ENCODE measurements around the gene CASKIN1. TPM values are rescaled to one million over a fixed set of nuclear protein-coding genes. Genes with fewer than 3 reads are reported as not detected.
"Not testable (repeated sequence)": the region's sequence is repeated elsewhere in the genome, so short reads cannot be mapped to it uniquely, and the experiment has no call there.

The CASKIN1 gene
- polyA plus RNA-seq, 2 of the 4 experiments (the other 2 are of a cell fraction): 0.27 to 0.87 TPM

GRCh38 chr16:2135770-2136490 lies 60.5 kb downstream of the CASKIN1 start, which contains the start of gene PKD1:
PKD1 (minus strand) TSS chr16:2135898; CDS start chr16:2135689, 209 bp downstream.
- 1% methylated on average over 19 of the region's 81 CpGs for WGBS (ENCODE audit: missing lambda C conversion rate)
- peak within 1 kb of the TSS; percentile 74 for H3K4me3 ChIP-seq
- TF ChIP-seq BHLHE40 (IDR thresholded peaks at IDR 0.05; ENCODE audit: low read depth, low read length) (0 out of 2 replicates have a peak, but pooled peaks have one; percentile 6), JUN (IDR thresholded peaks at IDR 0.05) (peak in 1 of 2 experiments; percentile 53; a peak in 1 of 5 replicates), E2F6 (IDR thresholded peaks at IDR 0.05; ENCODE audit: borderline replicate concordance, low read depth) (peak; percentile 41; the same call in 1 of the 2 replicates), POLR2A (IDR thresholded peaks at IDR 0.05; ENCODE audit: low read length) (peak; percentile 47)
- DNase-seq (ENCODE audit: low read depth in 1 of 2, low spot score in 1 of 2) (peak; percentile 48 to 94), ATAC-seq (peak; percentile 91)
- H3K4me1 ChIP-seq, FAIRE-seq, H3K9me3 ChIP-seq: not testable (repeated sequence)
- ChIA-PET CTCF (interaction anchor here (1.9 to 6.7 kb wide), 2 partner anchors 111 to 131 kb away, joined by 7 to 117 read pairs; partner anchors contain the start of gene NHERF2), POLR2A (interaction anchor here (0.8 to 1.3 kb wide), 3 partner anchors 12 to 19 kb away, joined by 4 to 11 read pairs (median 4); partner anchors contain the start of gene TRAF7)
- H3K4me2 ChIP-seq: peak within 1 kb of the TSS; percentile 77
- H3K27ac ChIP-seq: peak within 1 kb of the TSS; percentile 82 to 96

GRCh38 chr16:2135071-2135470 lies 61.3 kb downstream of the CASKIN1 start:
- CTCF ChIA-PET; DNase-seq (ENCODE audit: low read depth in 1 of 2, low spot score in 1 of 2); POLR2A ChIA-PET; H3K4me1 ChIP-seq; H3K9me3 ChIP-seq; ATAC-seq; FAIRE-seq: not testable (repeated sequence)
- Histone ChIP-seq H3K27ac (peak overlapping the region; percentile 82 to 96), H3K4me3 (peak overlapping the region; percentile 74), H3K4me2 (peak overlapping the region; percentile 67)
- 2% methylated on average over 6 of the region's 42 CpGs for WGBS (ENCODE audit: missing lambda C conversion rate)

GRCh38 chr16:2133797-2134196 lies 62.6 kb downstream of the CASKIN1 start:
- POLR2A ChIA-PET; FAIRE-seq; H3K9me3 ChIP-seq; CTCF ChIA-PET; H3K4me1 ChIP-seq; H3K4me3 ChIP-seq; DNase-seq (ENCODE audit: low read depth in 1 of 2, low spot score in 1 of 2); ATAC-seq: not testable (repeated sequence)
- no CpG with 5 or more reads among the region's 12 CpGs for WGBS (ENCODE audit: missing lambda C conversion rate)
- peak overlapping the region; percentile 44; the same call in 2 of the 3 replicates for H3K4me2 ChIP-seq
- peak overlapping the region in 1 of 2 experiments; percentile 60; a peak in 1 of 6 replicates for H3K27ac ChIP-seq

GRCh38 chr16:2129890-2130447 lies 66.4 kb downstream of the CASKIN1 start:
- peaks cover 15% of the 10 kb centered on the region for H3K4me1 ChIP-seq
- ATAC-seq; H3K4me2 ChIP-seq; CTCF ChIA-PET; DNase-seq (ENCODE audit: low read depth in 1 of 2, low spot score in 1 of 2); H3K27ac ChIP-seq; POLR2A ChIA-PET; H3K9me3 ChIP-seq; FAIRE-seq; H3K4me3 ChIP-seq: not testable (repeated sequence)
- 91% methylated on average over 22 of the region's 22 CpGs for WGBS (ENCODE audit: missing lambda C conversion rate)

- CTCF ChIA-PET: interaction anchor here (1.1 kb wide), 1 partner anchor 23 kb away, joined by 3 read pairs; no protein-coding TSS in a partner anchor
- FAIRE-seq; DNase-seq (ENCODE audit: low read depth in 1 of 2, low spot score in 1 of 2); H3K9me3 ChIP-seq; H3K4me3 ChIP-seq; POLR2A ChIA-PET: not testable (repeated sequence)
- H3K4me2 ChIP-seq: peak overlapping the region; percentile 87
- peaks cover 18% of the 10 kb centered on the region for H3K4me1 ChIP-seq
- H3K27ac ChIP-seq: peak overlapping the region in 1 of 2 experiments; percentile 98; a peak in 3 of 6 replicates
- peak in 1 of 2 experiments; percentile 6; a peak in 1 of 6 replicates for ATAC-seq
- 70% methylated on average over 10 of the region's 11 CpGs for WGBS (ENCODE audit: missing lambda C conversion rate)
Measured at GRCh38 chr16:2129251-2129650, 67.2 kb downstream of the CASKIN1 start.

- H3K9me3 ChIP-seq, H3K4me3 ChIP-seq, POLR2A ChIA-PET, FAIRE-seq: not testable (repeated sequence)
- Histone ChIP-seq H3K27ac (peak overlapping the region; percentile 38 to 69; a peak in 4 of 6 replicates), H3K4me1 (peaks cover 18% of the 10 kb centered on the region), H3K4me2 (peak overlapping the region; percentile 59; the same call in 2 of the 3 replicates)
- CTCF ChIA-PET: interaction anchor here (1.7 kb wide), 1 partner anchor 12 kb away, joined by 9 read pairs; no protein-coding TSS in a partner anchor
- ATAC-seq (peak; percentile 42 to 59; a peak in 5 of 6 replicates), DNase-seq (ENCODE audit: low read depth in 1 of 2, low spot score in 1 of 2) (peak in 1 of 2 experiments; percentile 61)
- WGBS (ENCODE audit: missing lambda C conversion rate): 0% methylated on average over 3 of the region's 3 CpGs
Measured at GRCh38 chr16:2127630-2128280, 68.7 kb downstream of the CASKIN1 start.

Small RNAs within 50 kb of the gene (small RNA-seq; reads per million reads assigned to genes)
- gene MIR3180-5 (0 reads per million in 6 experiments), gene MIR4516 (0 reads per million in 6 experiments), gene RF00019 (0 reads per million in 6 experiments), gene SNORD60 (0 reads per million in 6 experiments)

Other genes starting within 250 kb of the CASKIN1 start
- gene RPL3L, start 241.9 kb downstream of the CASKIN1 start, polyA plus RNA-seq (2011; rRNA removed): not detected in 2 replicates
- 0.20 TPM in 1 of 3 replicates, not detected in the others for gene RPL3L, start 241.9 kb downstream of the CASKIN1 start, polyA plus RNA-seq (2017; fragmentation: RNase III; extraction: RNeasy Plus Mini Kit Qiagen cat#74134 plus additional on column Dnase treatment)
- gene NDUFB10, start 237.1 kb downstream of the CASKIN1 start, polyA plus RNA-seq (2011; rRNA removed): 151 and 198 TPM in 2 replicates
- gene NDUFB10, start 237.1 kb downstream of the CASKIN1 start, polyA plus RNA-seq (2017; fragmentation: RNase III; extraction: RNeasy Plus Mini Kit Qiagen cat#74134 plus additional on column Dnase treatment): 367 to 410 TPM (median 389 TPM) in 3 replicates
- gene RPS2, start 231.8 kb downstream of the CASKIN1 start, polyA plus RNA-seq (2011; rRNA removed): 2,621 and 3,507 TPM in 2 replicates
- gene RPS2, start 231.8 kb downstream of the CASKIN1 start, polyA plus RNA-seq (2017; fragmentation: RNase III; extraction: RNeasy Plus Mini Kit Qiagen cat#74134 plus additional on column Dnase treatment): 3,378 to 3,689 TPM (median 3,626 TPM) in 3 replicates
- not detected in 2 replicates for gene RNF151, start 229.7 kb downstream of the CASKIN1 start, polyA plus RNA-seq (2011; rRNA removed)
- not detected in 3 replicates for gene RNF151, start 229.7 kb downstream of the CASKIN1 start, polyA plus RNA-seq (2017; fragmentation: RNase III; extraction: RNeasy Plus Mini Kit Qiagen cat#74134 plus additional on column Dnase treatment)
- gene TBL3, start 224.6 kb downstream of the CASKIN1 start, polyA plus RNA-seq (2011; rRNA removed): 21.9 and 25.9 TPM in 2 replicates
- gene TBL3, start 224.6 kb downstream of the CASKIN1 start, polyA plus RNA-seq (2017; fragmentation: RNase III; extraction: RNeasy Plus Mini Kit Qiagen cat#74134 plus additional on column Dnase treatment): 41.9 to 45.0 TPM (median 42.8 TPM) in 3 replicates
- not detected in 2 replicates for gene NOXO1, start 215.1 kb downstream of the CASKIN1 start, polyA plus RNA-seq (2011; rRNA removed)
- 0.25 to 0.32 TPM (median 0.26 TPM) in 3 replicates for gene NOXO1, start 215.1 kb downstream of the CASKIN1 start, polyA plus RNA-seq (2017; fragmentation: RNase III; extraction: RNeasy Plus Mini Kit Qiagen cat#74134 plus additional on column Dnase treatment)
- gene GFER, start 212.4 kb downstream of the CASKIN1 start, polyA plus RNA-seq (2011; rRNA removed): 11.9 and 12.9 TPM in 2 replicates
- 33.9 to 34.9 TPM (median 34.8 TPM) in 3 replicates for gene GFER, start 212.4 kb downstream of the CASKIN1 start, polyA plus RNA-seq (2017; fragmentation: RNase III; extraction: RNeasy Plus Mini Kit Qiagen cat#74134 plus additional on column Dnase treatment)
- gene SYNGR3, start 206.6 kb downstream of the CASKIN1 start, polyA plus RNA-seq (2011; rRNA removed): 4.9 and 5.7 TPM in 2 replicates
- 4.1 to 5.0 TPM (median 4.4 TPM) in 3 replicates for gene SYNGR3, start 206.6 kb downstream of the CASKIN1 start, polyA plus RNA-seq (2017; fragmentation: RNase III; extraction: RNeasy Plus Mini Kit Qiagen cat#74134 plus additional on column Dnase treatment)
- gene ZNF598, start 186.8 kb downstream of the CASKIN1 start, polyA plus RNA-seq (2011; rRNA removed): 15.3 and 17.7 TPM in 2 replicates
- gene ZNF598, start 186.8 kb downstream of the CASKIN1 start, polyA plus RNA-seq (2017; fragmentation: RNase III; extraction: RNeasy Plus Mini Kit Qiagen cat#74134 plus additional on column Dnase treatment): 32.7 to 35.0 TPM (median 33.8 TPM) in 3 replicates
- 0.13 and 0.26 TPM in 2 replicates for gene NPW, start 176.8 kb downstream of the CASKIN1 start, polyA plus RNA-seq (2011; rRNA removed)
- gene NPW, start 176.8 kb downstream of the CASKIN1 start, polyA plus RNA-seq (2017; fragmentation: RNase III; extraction: RNeasy Plus Mini Kit Qiagen cat#74134 plus additional on column Dnase treatment): 1.0 to 1.6 TPM (median 1.2 TPM) in 3 replicates
- gene NHERF2, start 169.7 kb downstream of the CASKIN1 start, polyA plus RNA-seq (2011; rRNA removed): 33.1 and 35.0 TPM in 2 replicates
- gene NHERF2, start 169.7 kb downstream of the CASKIN1 start, polyA plus RNA-seq (2017; fragmentation: RNase III; extraction: RNeasy Plus Mini Kit Qiagen cat#74134 plus additional on column Dnase treatment): 27.3 to 32.3 TPM (median 31.0 TPM) in 3 replicates
- gene NTHL1, start 148.8 kb downstream of the CASKIN1 start, polyA plus RNA-seq (2011; rRNA removed): 28.8 and 34.8 TPM in 2 replicates
- 41.4 to 42.3 TPM (median 42.1 TPM) in 3 replicates for gene NTHL1, start 148.8 kb downstream of the CASKIN1 start, polyA plus RNA-seq (2017; fragmentation: RNase III; extraction: RNeasy Plus Mini Kit Qiagen cat#74134 plus additional on column Dnase treatment)
- gene TSC2, start 148.6 kb downstream of the CASKIN1 start, polyA plus RNA-seq (2011; rRNA removed): 32.6 and 41.7 TPM in 2 replicates
- gene TSC2, start 148.6 kb downstream of the CASKIN1 start, polyA plus RNA-seq (2017; fragmentation: RNase III; extraction: RNeasy Plus Mini Kit Qiagen cat#74134 plus additional on column Dnase treatment): 42.0 to 47.3 TPM (median 45.1 TPM) in 3 replicates
- gene PKD1, start 60.7 kb downstream of the CASKIN1 start, polyA plus RNA-seq (2011; rRNA removed): 11.5 and 17.3 TPM in 2 replicates
- 38.4 to 39.7 TPM (median 39.2 TPM) in 3 replicates for gene PKD1, start 60.7 kb downstream of the CASKIN1 start, polyA plus RNA-seq (2017; fragmentation: RNase III; extraction: RNeasy Plus Mini Kit Qiagen cat#74134 plus additional on column Dnase treatment)
- gene RAB26, start 48.0 kb downstream of the CASKIN1 start, polyA plus RNA-seq (2011; rRNA removed): 6.7 and 7.5 TPM in 2 replicates
- 5.7 to 7.3 TPM (median 6.7 TPM) in 3 replicates for gene RAB26, start 48.0 kb downstream of the CASKIN1 start, polyA plus RNA-seq (2017; fragmentation: RNase III; extraction: RNeasy Plus Mini Kit Qiagen cat#74134 plus additional on column Dnase treatment)
- 31.9 and 32.0 TPM in 2 replicates for gene TRAF7, start 40.8 kb downstream of the CASKIN1 start, polyA plus RNA-seq (2011; rRNA removed)
- 47.6 to 50.0 TPM (median 48.1 TPM) in 3 replicates for gene TRAF7, start 40.8 kb downstream of the CASKIN1 start, polyA plus RNA-seq (2017; fragmentation: RNase III; extraction: RNeasy Plus Mini Kit Qiagen cat#74134 plus additional on column Dnase treatment)
- 46.8 and 49.5 TPM in 2 replicates for gene MLST8, start 8.8 kb upstream of the CASKIN1 start, polyA plus RNA-seq (2011; rRNA removed)
- gene MLST8, start 8.8 kb upstream of the CASKIN1 start, polyA plus RNA-seq (2017; fragmentation: RNase III; extraction: RNeasy Plus Mini Kit Qiagen cat#74134 plus additional on column Dnase treatment): 48.4 to 53.9 TPM (median 50.4 TPM) in 3 replicates
- 2.0 and 3.1 TPM in 2 replicates for gene BRICD5, start 14.3 kb upstream of the CASKIN1 start, polyA plus RNA-seq (2011; rRNA removed)
- 7.4 to 11.6 TPM (median 9.1 TPM) in 3 replicates for gene BRICD5, start 14.3 kb upstream of the CASKIN1 start, polyA plus RNA-seq (2017; fragmentation: RNase III; extraction: RNeasy Plus Mini Kit Qiagen cat#74134 plus additional on column Dnase treatment)
- gene PGP, start 18.2 kb upstream of the CASKIN1 start, polyA plus RNA-seq (2011; rRNA removed): 13.9 and 15.0 TPM in 2 replicates
- 27.7 to 33.7 TPM (median 31.9 TPM) in 3 replicates for gene PGP, start 18.2 kb upstream of the CASKIN1 start, polyA plus RNA-seq (2017; fragmentation: RNase III; extraction: RNeasy Plus Mini Kit Qiagen cat#74134 plus additional on column Dnase treatment)
- gene E4F1, start 27.0 kb upstream of the CASKIN1 start, polyA plus RNA-seq (2011; rRNA removed): 10.4 and 11.0 TPM in 2 replicates
- gene E4F1, start 27.0 kb upstream of the CASKIN1 start, polyA plus RNA-seq (2017; fragmentation: RNase III; extraction: RNeasy Plus Mini Kit Qiagen cat#74134 plus additional on column Dnase treatment): 22.0 to 24.4 TPM (median 23.3 TPM) in 3 replicates
- 0.36 and 0.65 TPM in 2 replicates for gene DNASE1L2, start 39.8 kb upstream of the CASKIN1 start, polyA plus RNA-seq (2011; rRNA removed)
- gene DNASE1L2, start 39.8 kb upstream of the CASKIN1 start, polyA plus RNA-seq (2017; fragmentation: RNase III; extraction: RNeasy Plus Mini Kit Qiagen cat#74134 plus additional on column Dnase treatment): 0.88 to 1.5 TPM (median 1.2 TPM) in 3 replicates
- 41.8 and 47.9 TPM in 2 replicates for gene ECI1, start 55.0 kb upstream of the CASKIN1 start, polyA plus RNA-seq (2011; rRNA removed)
- gene ECI1, start 55.0 kb upstream of the CASKIN1 start, polyA plus RNA-seq (2017; fragmentation: RNase III; extraction: RNeasy Plus Mini Kit Qiagen cat#74134 plus additional on column Dnase treatment): 40.9 to 41.9 TPM (median 41.5 TPM) in 3 replicates
- gene RNPS1, start 71.5 kb upstream of the CASKIN1 start, polyA plus RNA-seq (2011; rRNA removed): 163 and 183 TPM in 2 replicates
- gene RNPS1, start 71.5 kb upstream of the CASKIN1 start, polyA plus RNA-seq (2017; fragmentation: RNase III; extraction: RNeasy Plus Mini Kit Qiagen cat#74134 plus additional on column Dnase treatment): 197 to 206 TPM (median 200 TPM) in 3 replicates
- gene ABCA3, start 144.1 kb upstream of the CASKIN1 start, polyA plus RNA-seq (2011; rRNA removed): 6.4 and 7.6 TPM in 2 replicates
- gene ABCA3, start 144.1 kb upstream of the CASKIN1 start, polyA plus RNA-seq (2017; fragmentation: RNase III; extraction: RNeasy Plus Mini Kit Qiagen cat#74134 plus additional on column Dnase treatment): 8.6 to 10.7 TPM (median 9.9 TPM) in 3 replicates
- gene CCNF, start 232.8 kb upstream of the CASKIN1 start, polyA plus RNA-seq (2011; rRNA removed): 6.5 and 8.0 TPM in 2 replicates
- gene CCNF, start 232.8 kb upstream of the CASKIN1 start, polyA plus RNA-seq (2017; fragmentation: RNase III; extraction: RNeasy Plus Mini Kit Qiagen cat#74134 plus additional on column Dnase treatment): 13.4 to 15.1 TPM (median 14.4 TPM) in 3 replicates